NCI-H524 (cell line): ENCODE results near the gene DCAF17.
"Not testable (repeated sequence)": the region's sequence is repeated elsewhere in the genome, so short reads cannot be mapped to it uniquely, and the experiment has no call there.

Experiments
- DNase-seq, 2 experiments: peaks; one replicate each; lab custom pipeline; 2025; lab: John Stamatoyannopoulos, UW

The DCAF17 gene

DNA sequence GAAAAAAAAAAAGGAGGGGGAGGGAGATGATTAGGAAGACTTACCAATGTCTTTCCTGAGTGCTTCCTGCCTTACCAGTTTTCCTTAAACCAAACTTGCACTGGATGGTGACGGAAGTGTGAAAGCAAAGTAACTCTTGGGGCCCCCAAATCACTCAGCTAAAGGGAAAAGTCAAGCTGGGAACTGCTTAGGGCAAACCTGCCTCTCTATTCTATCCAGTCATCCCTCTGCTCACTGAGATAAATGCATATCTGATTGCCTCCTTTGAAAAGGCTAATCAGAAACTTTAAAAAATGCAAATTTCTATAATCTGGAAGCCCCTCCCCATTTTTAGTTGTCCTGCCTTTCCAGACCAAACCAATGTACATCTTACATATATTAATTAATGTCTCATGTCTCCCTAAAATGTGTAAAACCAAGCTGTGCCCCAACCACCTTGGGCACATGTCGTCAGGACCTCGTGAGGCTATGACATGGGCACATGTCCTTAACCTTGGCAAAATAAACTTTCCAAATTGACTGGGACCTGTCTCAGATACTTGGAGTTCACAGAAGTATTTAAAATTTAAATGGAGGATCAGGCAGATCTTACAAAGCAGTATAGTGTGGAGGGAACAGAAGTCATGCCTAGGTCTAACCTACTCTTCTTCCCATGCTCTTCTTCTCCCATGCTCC, 81.0 kb downstream of the DCAF17 start:
- no peak for DNase-seq

GRCh38 chr2:171515672-171516298, 81.8 kb downstream of the DCAF17 start:
- no peak for DNase-seq

DNA sequence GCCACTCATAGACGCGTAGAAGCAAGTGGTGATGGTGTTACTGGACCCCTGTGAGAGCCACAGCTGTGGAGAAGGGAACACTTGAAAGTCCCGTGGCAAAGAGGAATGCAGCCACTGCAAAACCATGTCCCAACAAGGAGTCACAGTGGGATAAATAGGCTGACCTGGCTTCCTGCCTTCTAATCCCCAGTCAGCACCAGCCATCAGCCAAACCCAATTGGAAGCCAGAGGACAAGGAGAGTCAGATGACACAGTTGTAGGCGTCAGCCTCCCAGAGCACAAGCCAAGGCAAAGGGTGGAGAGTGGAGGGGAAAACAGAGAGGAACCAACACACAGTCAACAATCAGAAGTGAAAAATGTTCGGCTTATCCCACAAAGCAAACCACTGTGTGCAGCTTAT, 82.8 kb downstream of the DCAF17 start:
- no peak for DNase-seq

GRCh38 chr2:171520471-171520870, 86.4 kb downstream of the DCAF17 start:
- DNase-seq: no peak

- no peak for DNase-seq
Observed at GRCh38 chr2:171521361-171522051, 87.5 kb downstream of the DCAF17 start.

- DNase-seq: peak; percentile 21 to 65
Observed at GRCh38 chr2:171522052-171522787, 88.2 kb downstream of the DCAF17 start, which contains the start of gene CYBRD1. CYBRD1 (plus strand) TSS chr2:171522474; CDS start chr2:171522546, 72 bp downstream.

- DNase-seq: no peak
Observed at GRCh38 chr2:171522788-171523087, 88.7 kb downstream of the DCAF17 start.

- DNase-seq: peak; percentile 29 to 59
Observed at GRCh38 chr2:171523088-171524017, 89.3 kb downstream of the DCAF17 start.

- no peak for DNase-seq
Observed at GRCh38 chr2:171524018-171524401, 90.0 kb downstream of the DCAF17 start.

- DNase-seq: no peak
Observed at GRCh38 chr2:171529914-171530313, 95.9 kb downstream of the DCAF17 start.

GRCh38 chr2:171530378-171530777, 96.4 kb downstream of the DCAF17 start:
- DNase-seq: no peak

DNA sequence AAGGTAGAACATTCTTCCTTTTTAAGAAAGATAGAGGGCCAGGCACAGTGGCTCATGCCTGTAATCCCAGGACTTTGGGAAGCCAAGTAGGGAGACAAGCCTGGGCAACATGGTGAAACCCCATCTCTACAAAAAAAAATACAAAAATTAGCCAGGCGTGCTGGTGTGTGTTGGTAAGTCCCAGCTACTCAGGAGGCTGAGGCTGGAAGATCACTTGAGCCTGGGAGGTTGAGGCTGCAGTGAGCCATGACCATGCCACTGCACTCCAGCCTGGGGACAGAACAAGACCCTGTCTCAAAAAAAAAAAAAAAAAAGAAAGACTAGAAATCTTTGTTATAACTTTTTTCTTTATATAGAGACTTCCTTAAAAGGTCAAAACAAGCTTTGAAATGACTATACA, 96.8 kb downstream of the DCAF17 start:
- DNase-seq: not testable (repeated sequence)

GRCh38 chr2:171531291-171531690, 97.3 kb downstream of the DCAF17 start:
- DNase-seq: no peak

- DNase-seq: no peak
Observed at GRCh38 chr2:171531836-171532450, 97.9 kb downstream of the DCAF17 start.

GRCh38 chr2:171533331-171533730, 99.3 kb downstream of the DCAF17 start:
- no peak for DNase-seq
